Stimulated activated CD8-positive, alpha-beta memory T cell treated with anti-CD3 and anti-CD28 coated beads, Interleukin-7, amount 100 ng/mL, for 4 hours (primary cell): ENCODE results near the gene SNX22.
"Not testable (repeated sequence)": the region's sequence is repeated elsewhere in the genome, so short reads cannot be mapped to it uniquely, and the experiment has no call there.

ENCODE experiments used
- DNase-seq, 2 donors: peaks; one replicate each; pipeline ENCODE4 v3.0.0-alpha.2; 2020; ENCODE audit warnings: low read depth in 2 of 2

The SNX22 gene

DNA sequence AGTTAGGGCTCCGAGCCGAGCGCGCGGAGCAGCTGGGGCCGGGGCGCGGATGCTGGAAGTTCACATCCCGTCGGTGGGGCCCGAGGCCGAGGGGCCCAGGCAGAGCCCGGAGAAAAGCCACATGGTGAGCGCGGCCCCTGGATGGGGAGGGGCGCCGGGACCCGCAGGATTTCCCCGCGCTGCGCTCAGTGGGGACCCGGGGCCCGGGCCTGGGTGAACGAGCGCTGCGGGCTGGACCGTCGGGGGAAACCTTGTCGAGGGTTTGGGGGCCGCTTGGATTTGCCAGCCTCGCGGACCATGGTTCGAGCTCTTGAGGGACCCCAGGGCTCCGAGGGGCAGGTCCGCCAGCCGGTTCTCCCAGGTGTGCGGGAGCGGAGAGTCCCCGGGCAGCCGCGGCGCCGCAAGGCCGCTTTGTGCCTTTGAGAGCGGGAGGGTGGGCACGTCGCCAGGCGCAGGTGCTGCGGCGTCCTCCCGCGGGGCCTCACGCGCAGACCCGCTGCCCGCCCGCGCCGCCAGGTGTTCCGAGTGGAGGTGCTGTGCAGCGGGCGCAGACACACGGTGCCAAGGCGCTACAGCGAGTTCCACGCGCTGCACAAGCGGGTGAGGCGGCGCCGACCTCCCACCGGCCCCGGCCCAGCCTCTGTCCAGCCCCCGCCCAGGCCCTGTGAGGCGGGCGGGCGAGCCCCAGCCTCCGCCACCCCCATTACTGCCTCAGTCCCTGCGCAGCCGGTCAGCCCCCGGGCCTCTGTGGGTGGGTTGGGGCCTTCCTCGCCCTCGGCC lies at the start of gene SNX22:
TSS of gene SNX22 (plus strand) at position 5 of the 780 bp plus-strand sequence. CDS start at position 50, 45 bp downstream.
- no peak for DNase-seq

DNA sequence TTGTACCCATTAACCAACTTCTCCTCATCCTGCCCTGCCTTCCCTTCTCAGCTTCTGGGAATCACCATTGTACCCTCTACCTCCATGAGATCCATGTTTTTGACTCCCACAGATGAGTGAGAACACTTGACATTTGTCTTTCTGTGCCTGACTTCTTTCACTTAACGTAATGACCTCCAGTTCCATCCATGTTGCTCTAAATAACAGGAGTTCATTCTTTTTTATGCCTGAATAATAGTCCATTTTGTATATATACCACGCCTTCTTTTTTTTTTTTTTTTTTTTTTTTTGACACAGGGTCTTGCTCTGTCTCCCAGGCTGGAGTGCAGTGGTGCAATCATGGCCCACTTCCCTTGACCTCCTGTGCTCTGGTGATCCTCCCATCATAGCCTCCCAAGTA lies 49.0 kb upstream of the SNX22 start:
- no peak for DNase-seq

DNA sequence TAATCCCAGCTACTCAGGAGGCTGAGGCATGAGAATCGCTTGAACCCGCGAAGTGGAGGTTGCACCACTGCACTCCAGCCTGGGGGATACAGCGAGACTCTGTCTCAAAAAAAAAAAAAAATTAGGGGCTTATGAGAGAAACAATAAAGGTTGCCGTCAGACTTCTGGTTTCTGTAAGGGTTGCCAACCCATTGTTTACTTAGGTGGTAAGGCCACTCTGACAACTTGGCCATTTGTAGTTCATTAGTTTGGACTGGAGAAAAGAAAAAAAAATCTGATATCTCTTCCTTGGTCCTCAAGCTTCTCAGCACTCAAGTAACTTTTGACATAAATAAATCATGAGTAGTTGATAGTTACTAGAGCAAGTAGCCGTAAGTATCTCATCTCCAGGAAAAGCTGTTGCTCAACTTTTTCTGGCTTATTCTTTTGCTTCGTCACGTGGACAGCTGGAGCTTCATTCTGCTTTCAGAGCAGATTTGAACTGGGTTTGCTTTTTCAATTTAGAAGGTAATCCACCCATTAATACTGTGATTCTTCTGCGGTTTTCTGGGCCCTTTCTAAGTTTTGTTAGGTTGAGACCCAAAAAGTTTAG lies 46.3 kb upstream of the SNX22 start:
- DNase-seq, result no peak

DNA sequence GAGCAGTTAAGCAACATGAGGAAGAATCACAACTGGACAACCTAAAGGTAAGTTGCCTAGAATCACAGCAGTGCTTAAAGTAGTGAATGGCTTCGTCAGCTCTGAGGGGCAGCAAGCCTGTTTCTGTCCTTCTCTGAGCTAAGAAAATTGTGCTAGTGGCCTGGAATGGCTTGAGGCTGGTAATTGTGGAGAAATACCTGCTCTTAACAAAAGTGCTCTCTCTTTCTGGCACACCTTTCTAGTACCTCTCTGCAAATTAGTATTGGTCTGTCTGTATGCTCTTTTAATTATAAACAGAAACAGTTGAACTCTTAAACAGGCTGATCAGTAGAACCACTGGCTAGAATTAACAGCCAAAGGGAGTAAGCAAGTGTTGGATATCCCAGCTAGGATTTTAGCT lies 44.2 kb upstream of the SNX22 start:
- no peak for DNase-seq

DNA sequence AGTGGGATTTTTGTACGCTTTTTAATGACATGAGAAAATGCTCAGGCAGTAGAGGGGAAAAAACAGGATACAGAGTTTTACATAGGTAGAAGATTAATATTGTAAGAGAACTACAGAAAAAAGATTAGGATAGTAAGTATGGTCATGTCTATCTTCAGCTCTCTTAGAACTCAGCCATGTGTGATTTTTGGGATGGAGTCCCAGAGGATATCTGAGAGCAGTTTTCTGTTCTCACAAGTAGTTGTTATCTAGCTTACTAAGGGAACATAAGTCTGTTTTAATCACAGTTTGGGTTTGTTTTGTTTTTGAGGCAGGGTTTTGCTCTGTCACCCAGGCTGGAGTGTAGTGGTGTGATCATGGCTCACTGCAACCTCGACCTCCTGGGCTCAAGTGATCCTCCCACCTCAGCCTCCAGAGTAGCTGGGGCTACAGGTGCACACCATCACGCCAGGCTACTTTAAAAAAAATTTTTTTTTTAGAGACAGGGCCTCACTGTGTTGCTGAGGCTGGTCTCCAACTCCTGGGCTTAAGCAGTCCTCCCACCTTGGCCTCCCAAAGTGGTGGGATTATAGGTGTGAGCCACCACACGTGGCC lies 41.3 kb upstream of the SNX22 start:
- DNase-seq, result not testable (repeated sequence)

DNA sequence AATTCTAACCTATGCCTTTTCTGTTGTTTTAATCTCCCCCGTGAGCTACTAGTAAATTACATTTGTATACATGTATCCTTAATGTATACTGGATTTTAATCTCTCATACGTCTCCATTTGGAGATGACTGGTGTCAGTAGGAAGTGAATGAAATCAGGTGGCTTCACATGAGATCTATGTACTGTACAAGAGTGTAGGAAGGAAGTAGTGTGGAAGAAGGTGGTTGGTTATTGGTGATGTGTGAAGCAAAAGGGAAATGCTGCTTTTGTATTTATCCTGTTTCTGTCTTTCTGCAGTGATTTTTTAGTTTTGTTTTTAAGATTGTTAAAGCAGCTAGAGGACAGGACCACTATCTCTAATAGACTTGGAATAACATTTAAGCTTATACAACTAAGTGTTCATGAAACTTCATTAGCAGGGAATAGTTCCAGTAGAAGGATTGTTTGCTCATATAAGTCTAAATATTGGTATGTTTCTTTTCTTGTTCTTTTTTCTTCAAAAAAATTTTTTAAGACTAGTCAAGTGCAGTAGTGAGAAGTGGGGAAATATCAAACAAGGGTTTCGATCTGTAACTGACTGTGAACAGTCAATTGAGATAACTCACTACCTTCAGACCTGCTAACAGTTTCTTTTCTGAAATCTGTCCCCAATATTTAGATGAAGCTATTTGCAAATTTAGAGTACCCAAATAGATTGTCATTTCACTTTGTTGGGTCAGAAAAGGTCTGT lies 40.4 kb upstream of the SNX22 start:
- DNase-seq, result no peak

DNA sequence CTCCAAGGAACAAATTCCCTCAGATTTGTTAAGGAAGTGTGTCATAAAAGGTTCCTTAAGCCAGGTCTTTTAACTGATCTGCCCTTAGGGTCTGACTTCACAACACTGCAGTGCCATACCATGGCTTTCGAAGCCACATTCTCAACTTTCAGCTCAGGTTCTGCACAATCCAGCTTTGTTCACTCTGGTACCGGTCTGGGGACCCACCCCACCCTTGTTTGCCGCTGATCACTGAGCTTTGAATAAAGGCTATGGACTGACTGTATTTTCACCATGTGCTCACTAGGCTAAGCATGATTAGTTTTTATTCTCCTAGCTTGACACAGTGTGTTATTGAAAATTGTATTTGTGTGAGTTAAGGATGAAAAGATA lies 39.9 kb upstream of the SNX22 start:
- DNase-seq, result no peak

DNA sequence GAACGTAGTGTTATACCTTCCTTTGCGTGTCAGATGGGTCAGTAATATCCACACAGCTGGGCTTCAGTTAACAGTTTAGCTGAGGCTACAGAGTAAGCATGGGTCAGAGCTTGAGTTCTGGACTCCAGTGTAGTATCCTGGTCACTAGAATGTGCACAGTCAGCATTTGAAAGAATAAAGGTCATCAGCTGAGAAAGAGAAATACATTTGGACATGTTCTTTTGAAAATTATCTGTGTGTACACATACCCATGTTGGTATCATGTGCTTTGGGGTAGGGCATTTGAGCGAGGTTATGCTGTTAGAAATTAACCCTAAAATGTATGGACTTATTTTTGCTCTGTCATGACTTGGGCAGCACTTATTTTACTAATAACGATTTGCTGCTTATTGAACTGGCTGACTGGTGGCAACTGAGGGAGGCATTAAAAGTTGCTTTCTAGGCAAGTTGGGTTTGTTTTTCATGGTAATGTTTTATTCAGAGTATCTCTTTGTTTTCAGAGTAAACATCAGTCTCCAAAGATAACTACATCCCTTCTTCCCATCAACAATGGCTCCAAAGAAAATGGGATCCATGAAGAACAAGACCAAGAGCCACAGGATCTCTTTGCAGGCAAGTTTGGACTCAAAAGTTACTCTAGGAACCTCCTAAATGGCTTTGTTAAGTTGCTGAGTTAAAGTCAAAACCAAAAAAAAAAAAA lies 39.3 kb upstream of the SNX22 start:
- DNase-seq, result no peak

DNA sequence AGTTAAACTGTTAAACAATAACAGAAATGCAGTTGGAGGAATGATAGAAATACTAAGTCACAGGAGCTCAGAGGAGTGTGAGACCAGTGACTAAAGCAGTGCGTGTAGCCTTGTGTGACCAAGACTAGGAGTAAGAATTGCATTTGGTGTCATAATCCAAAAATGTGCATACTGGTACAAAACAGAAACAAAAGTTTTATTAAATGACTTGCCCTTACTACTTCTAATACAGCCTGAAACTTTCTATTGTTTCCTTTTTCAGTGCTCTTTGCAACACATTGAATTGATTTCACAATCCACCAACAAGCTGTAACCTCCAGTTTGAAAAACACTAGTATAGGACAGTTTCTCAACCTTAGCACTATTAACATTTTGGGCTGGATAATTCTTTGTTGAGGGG lies 38.6 kb upstream of the SNX22 start:
- DNase-seq, result no peak

DNA sequence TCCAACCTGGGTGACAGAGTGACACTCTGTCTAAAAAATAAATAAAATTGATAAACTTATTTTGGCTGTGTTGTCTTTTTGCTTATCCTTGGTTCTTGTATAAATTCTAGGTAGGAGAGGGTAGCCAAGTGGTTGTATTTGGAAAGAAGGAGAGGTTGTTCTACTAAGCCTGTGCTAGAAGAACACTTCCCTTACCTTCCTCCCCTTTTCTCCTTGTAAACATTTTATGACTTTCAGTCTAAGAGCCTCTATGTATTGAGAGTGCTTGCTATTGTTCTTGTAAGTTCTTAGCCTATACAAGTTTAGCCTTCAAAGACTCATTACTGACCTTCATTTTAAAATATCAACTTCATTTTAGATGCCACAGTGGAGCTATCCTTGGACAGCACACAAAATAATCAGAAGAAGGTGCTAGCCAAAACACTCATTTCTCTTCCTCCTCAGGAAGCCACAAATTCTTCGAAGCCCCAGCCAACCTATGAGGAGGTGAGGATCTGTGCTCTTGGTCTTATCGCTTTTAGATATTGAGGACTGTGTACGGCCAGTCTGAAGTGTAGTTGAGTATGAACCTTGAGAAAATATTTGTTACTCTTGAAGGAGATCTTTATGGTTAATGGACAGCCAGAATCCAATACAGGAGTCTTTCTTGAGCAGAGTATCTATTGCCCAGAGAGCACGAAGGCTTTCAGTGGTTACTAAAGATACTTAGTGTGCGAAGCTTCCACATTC lies 33.6 kb upstream of the SNX22 start:
- DNase-seq, result no peak

DNA sequence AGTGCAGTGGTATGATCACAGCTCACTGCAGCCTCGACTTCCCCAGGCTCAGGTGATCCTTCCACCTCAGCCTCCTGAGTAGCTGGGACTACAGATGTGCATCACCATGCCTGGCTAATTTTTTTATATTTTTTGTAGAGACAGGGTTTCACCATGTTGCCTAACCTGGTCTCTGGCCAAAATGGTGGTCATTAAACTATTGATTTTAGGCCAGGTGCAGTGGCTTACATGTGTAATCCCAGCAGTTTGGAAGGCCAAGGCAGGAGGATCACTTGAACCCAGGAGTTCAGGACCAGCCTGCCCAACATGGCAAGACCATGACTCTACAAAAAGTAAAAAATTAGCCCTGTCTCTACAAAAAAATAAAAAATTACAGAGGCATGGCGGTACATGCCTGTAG lies 31.2 kb upstream of the SNX22 start:
- DNase-seq, result not testable (repeated sequence)

DNA sequence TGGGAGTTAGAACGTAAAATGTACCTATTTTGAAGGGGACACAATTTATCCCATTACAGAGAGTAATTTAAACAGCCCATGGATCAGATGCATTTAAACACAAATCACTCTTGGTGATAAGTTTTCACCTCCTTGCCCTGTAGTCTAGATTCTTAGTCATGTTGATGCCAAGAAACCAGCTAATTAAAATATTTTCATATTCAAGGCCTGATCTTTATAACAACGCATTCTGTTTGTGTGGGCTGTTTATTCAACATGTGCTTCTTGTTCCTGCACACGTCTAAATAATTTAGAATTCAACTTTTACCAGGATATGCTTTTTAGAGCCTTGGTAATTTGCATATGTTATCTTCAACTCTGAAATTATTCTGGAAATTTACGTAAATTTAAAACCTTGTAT lies 29.9 kb upstream of the SNX22 start:
- no peak for DNase-seq

DNA sequence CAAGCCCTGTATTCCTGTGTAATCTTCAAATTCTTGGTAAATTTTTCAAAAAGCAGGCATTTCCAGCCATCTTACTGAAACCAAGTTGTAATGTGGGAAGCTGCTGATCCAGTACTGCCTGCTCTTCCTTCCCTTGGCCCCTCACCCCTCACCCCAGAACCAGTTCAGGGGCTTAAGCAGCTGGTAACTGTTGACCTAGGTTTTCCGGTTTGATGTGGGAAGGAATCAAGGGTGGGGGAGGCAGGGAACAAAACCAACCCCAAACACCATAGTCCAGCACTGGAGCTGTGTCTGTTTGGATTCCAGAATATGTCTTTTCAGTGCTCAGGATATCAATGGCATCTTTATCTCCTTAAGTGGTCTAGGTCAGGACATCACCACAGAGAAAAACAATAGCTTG lies 29.1 kb upstream of the SNX22 start:
- DNase-seq, result no peak

DNA sequence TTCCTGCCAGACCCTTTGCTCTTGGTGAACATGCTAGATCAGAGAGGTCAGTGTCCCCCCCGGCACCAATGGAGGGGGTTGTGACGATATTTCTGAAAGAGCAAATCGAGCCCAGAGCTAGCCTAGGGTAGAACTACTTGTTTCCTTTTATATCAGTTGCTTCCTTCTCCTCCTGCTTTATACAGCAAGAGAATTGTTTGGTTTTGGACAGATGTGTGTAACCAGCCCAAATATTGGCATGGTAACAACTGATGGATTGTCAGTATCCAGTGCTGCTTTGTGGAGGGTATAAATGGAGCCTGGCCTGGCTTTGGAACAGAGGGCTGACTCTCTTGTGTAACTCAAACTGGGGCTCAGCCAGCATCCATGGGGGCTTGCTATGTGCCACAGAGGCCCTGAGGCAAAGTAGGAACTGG lies 28.6 kb upstream of the SNX22 start:
- DNase-seq, result no peak

DNA sequence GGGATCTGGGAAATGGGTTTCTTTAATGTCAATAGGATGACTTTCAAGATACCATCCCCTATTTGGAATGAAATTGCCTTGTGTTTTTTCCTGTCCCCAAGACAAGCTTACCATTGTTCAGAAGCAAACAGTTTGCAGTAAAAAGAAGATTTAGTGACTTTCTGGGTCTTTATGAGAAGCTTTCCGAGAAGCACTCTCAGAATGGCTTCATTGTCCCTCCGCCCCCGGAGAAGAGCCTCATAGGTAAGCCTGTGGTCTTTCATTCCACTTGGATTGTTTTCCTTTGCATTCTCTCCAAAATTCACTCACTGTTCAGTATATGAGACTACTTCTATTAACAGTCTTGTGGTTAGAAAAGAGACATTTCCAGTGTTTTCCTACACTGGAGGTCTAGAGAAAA lies 25.6 kb upstream of the SNX22 start:
- no peak for DNase-seq

DNA sequence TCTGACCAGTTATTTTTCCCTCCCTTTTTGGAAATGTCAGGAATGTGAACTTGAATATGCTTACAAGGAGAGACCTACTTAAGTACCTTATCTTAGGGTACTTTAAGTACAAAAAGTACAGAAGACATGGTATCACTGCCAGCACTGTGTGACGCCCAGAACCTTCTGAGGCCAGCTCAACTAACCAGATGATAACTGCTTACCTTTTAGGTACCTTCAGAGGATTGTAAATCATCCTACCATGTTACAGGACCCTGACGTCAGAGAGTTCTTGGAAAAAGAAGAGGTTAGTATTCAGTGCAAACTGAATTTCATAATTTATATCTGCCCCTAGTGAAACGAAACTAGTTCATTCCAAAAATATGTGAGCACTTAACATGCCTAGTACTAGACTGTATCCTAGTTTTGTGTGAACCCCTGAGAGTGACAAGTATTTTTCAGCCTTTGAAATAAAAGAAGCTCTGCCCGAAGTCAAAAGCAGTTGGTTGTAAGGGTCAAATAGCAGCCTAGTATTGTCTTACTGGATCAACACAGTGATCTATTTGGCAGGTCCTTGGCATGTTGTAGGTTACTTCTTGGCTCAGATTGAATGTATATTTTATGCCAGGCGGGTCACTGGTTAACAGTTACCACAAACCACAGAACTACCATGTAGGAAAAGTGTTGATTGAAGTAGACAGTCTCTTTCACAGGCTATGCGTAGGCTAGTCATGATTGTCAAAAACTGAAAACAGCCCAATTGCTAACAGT lies 23.8 kb upstream of the SNX22 start:
- DNase-seq, result no peak

DNA sequence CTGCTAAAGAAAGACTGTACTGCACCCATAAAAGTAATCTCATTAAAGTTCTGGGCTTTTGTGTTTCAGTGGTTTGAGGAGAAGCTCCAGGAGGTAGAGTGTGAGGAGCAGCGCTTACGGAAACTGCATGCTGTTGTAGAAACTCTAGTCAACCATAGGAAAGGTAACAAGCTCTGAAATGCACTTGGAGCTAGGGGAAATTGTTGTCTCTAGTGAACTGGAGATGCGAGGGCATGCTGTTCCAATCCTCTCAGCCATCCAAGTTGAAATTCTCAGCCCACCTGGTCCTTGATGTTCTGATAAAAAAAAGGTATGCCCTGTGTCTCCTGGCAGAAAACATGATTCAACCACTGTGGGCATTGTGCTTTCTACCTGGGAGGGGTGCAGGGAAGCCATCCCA lies 21.4 kb upstream of the SNX22 start:
- no peak for DNase-seq

DNA sequence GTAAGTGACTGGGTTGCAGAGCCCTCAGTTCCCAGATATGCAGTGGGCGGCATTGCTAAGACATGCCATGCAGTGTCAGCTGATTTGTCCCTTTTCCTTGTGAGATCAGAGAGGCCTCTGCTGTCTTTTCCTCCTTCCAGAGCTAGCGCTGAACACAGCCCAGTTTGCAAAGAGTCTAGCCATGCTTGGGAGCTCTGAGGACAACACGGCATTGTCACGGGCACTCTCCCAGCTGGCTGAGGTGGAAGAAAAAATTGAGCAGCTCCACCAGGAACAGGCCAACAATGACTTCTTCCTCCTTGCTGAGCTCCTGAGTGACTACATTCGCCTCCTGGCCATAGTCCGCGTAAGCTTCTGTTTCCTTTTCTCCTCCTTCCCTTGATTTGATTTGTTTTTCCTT lies 20.0 kb upstream of the SNX22 start:
- no peak for DNase-seq

DNA sequence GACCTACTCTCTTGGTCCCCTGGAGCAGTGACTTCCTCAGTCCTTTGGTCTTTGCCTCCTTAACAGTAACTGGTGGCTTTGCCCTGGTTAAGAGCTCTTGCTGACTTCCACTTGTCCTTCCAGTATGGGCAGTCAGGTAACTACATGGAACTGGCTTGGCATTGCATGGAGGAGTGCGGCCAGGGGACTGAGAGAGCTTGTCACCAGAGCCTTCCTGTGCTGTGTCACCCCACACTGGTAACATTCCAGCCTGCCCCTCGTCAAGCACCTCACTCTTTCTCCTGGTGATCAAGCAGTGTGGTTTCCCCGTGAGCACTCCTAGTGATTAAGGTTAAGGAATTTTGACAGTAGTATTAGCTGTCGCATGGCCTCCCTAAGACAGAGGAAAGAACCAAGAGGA lies 19.3 kb upstream of the SNX22 start:
- no peak for DNase-seq

DNA sequence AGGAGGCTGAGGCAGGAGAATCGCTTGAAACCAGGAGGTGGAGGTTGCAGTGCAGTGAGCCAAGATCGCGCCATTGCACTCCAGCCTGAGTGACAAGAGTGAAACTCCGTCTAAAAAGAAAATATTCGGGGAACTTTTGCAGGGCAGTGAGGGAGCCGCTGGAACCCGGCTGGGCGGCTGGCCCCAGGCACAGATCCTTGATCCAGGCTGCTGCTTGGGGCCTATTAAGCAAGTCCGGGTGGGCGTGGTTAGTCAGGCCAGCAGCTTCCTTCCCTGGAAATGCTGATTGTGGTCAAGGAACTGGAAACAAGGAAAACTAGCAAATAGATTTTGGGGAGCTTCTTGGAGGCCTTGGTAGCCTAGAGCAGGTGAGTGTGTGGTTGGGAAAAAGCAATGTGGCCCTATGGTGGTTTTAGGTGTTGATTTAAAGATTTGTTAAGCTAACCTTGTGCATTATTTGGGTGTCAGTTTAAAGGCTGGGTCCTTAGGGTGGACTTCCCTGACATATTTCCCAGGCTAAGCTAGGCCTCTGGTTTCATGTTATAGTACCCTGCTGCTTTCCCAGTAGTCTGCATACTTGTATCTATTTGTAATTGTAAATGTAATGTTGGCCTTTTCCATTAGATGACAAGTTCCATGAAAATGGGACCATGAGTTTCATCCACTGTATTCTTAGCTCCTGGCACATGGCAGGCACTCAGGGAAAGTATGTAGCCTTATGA lies 17.7 kb upstream of the SNX22 start:
- no peak for DNase-seq
